Astrocyte (in vitro differentiated cells and primary cell): ENCODE measurements around the gene MRPL19. TPM values are rescaled to one million over a fixed set of nuclear protein-coding genes. Genes with fewer than 3 reads are reported as not detected.

ENCODE experiments used
- DNase-seq: peaks from one replicate; pipeline ENCODE4 v3.0.0-alpha.2; 2010; ENCODE audit warnings: low read depth
- FAIRE-seq: peaks from 2 replicates; lab custom pipeline; 2011; peaks lifted over from hg19 to GRCh38; lab: Jason Lieb, UNC
- H2AFZ ChIP-seq: 2 replicates; pipeline ENCODE4 v1.6.0; 2012; ENCODE audit warnings: low read depth, low read length, inconsistent platforms
- H3K27ac ChIP-seq: 2 replicates; pipeline ENCODE4 v1.5.1; 2011; ENCODE audit warnings: low read depth, low read length, inconsistent platforms
- H3K27me3 ChIP-seq: 2 replicates; pipeline ENCODE4 v1.6.0; 2011; ENCODE audit warnings: low read length, inconsistent platforms; ENCODE audit not compliant: insufficient read depth
- H3K36me3 ChIP-seq: 2 replicates; pipeline ENCODE4 v1.5.1; 2011; ENCODE audit warnings: low read length, inconsistent platforms; ENCODE audit not compliant: insufficient read depth
- H3K4me1 ChIP-seq: 2 replicates; pipeline ENCODE4 v1.5.1; 2011; ENCODE audit warnings: low read length, inconsistent platforms; ENCODE audit not compliant: insufficient read depth
- H3K4me2 ChIP-seq: 2 replicates; pipeline ENCODE4 v1.6.0; 2012; ENCODE audit warnings: low read length, inconsistent platforms
- H3K4me3 ChIP-seq: 2 replicates; pipeline ENCODE4 v1.5.1; 2011; ENCODE audit warnings: low read depth, mild to moderate bottlenecking, low read length, inconsistent platforms; ENCODE audit not compliant: insufficient read depth
- H3K79me2 ChIP-seq: 2 replicates; pipeline ENCODE4 v1.6.0; 2012; ENCODE audit warnings: mild to moderate bottlenecking, low read length, inconsistent platforms; ENCODE audit not compliant: insufficient read depth
- H3K9ac ChIP-seq: 2 replicates; pipeline ENCODE4 v1.6.0; 2012; ENCODE audit warnings: mild to moderate bottlenecking, low read length, inconsistent platforms
- H3K9me3 ChIP-seq: 2 replicates; pipeline ENCODE4 v1.5.1; 2012; ENCODE audit warnings: low read depth, mild to moderate bottlenecking, low read length, inconsistent platforms; ENCODE audit not compliant: insufficient read depth
- H4K20me1 ChIP-seq: 2 replicates; pipeline ENCODE4 v1.6.0; 2012; ENCODE audit warnings: low read length, inconsistent platforms; ENCODE audit not compliant: insufficient read depth
- H3K27ac Mint-ChIP-seq: one replicate; pipeline ENCODE4 v1.8.0; 2021; ENCODE audit warnings: mild to moderate bottlenecking, mixed read lengths; ENCODE audit not compliant: unreplicated experiment
- H3K27me3 Mint-ChIP-seq: one replicate; pipeline ENCODE4 v1.8.0; 2021; ENCODE audit warnings: low read depth, mixed read lengths; ENCODE audit not compliant: unreplicated experiment
- H3K36me3 Mint-ChIP-seq: one replicate; pipeline ENCODE4 v1.8.0; 2021; ENCODE audit warnings: low read depth, mixed read lengths; ENCODE audit not compliant: unreplicated experiment
- H3K4me1 Mint-ChIP-seq: one replicate; pipeline ENCODE4 v1.8.0; 2021; ENCODE audit warnings: low read depth, mixed read lengths; ENCODE audit not compliant: unreplicated experiment
- H3K4me3 Mint-ChIP-seq: one replicate; pipeline ENCODE4 v1.8.0; 2021; ENCODE audit warnings: mild to moderate bottlenecking, moderate library complexity, mixed read lengths; ENCODE audit not compliant: unreplicated experiment
- H3K9me3 Mint-ChIP-seq: one replicate; pipeline ENCODE4 v1.8.0; 2021; ENCODE audit warnings: mild to moderate bottlenecking, mixed read lengths; ENCODE audit not compliant: unreplicated experiment
- CTCF ChIP-seq: IDR thresholded peaks from 2 replicates; pipeline ENCODE4 v1.5.1; 2011; ENCODE audit warnings: low read depth, mild to moderate bottlenecking, inconsistent platforms, low read length, moderate library complexity; ENCODE audit not compliant: insufficient read depth
- EZH2 ChIP-seq: IDR thresholded peaks from 2 replicates; pipeline ENCODE4 v1.6.1; 2012; ENCODE audit warnings: mild to moderate bottlenecking, low read length, inconsistent platforms; ENCODE audit not compliant: insufficient read depth
- total RNA-seq: library from RNA; stranded (reverse); gene quantifications from 2 replicates; pipeline ENCODE4 v1.2.1, GENCODE V29; 2021

MRPL19 gene
- total RNA-seq, 1 donor from 2014 or later: 58.8 TPM

- H3K9ac ChIP-seq: peak overlapping the region; percentile 9
- peak overlapping the region; percentile 73 for H3K4me2 ChIP-seq
Observed at GRCh38 chr2:75604484-75604883, 42.1 kb upstream of the MRPL19 start.

GRCh38 chr2:75605770-75606529 is 40.6 kb upstream of the MRPL19 start:
- H3K4me1 ChIP-seq: peaks cover 61% of the 10 kb centered on the region
- H3K4me3 ChIP-seq: peak overlapping the region; percentile 42
- peak overlapping the region; percentile 85 for H3K9ac ChIP-seq
- Mint-ChIP-seq H3K27me3 (peaks cover 3% of the 10 kb centered on the region), H3K9me3 (no peaks in the 10 kb centered on the region), H3K4me3 (peak overlapping the region; percentile 21), H3K27ac (peak overlapping the region; percentile 43), H3K4me1 (peaks cover 52% of the 10 kb centered on the region), H3K36me3 (peaks cover 2% of the 10 kb centered on the region)
- peak overlapping the region; percentile 98 for H3K27ac ChIP-seq
- H3K9me3 ChIP-seq: no peaks in the 10 kb centered on the region
- H3K36me3 ChIP-seq: no peaks in the 10 kb centered on the region
- TF ChIP-seq EZH2 (no peak), CTCF (peak; percentile 49)
- H3K27me3 ChIP-seq: no peaks in the 10 kb centered on the region
- FAIRE-seq (peak; percentile 99), DNase-seq (peak; percentile 99)
- H4K20me1 ChIP-seq: no peaks in the 10 kb centered on the region
- no peak overlapping the region for H2AFZ ChIP-seq
- peak overlapping the region; percentile 73 for H3K4me2 ChIP-seq
- no peaks in the 10 kb centered on the region for H3K79me2 ChIP-seq

More at GRCh38 chr2:75604484-75604883, 42.1 kb upstream of the MRPL19 start:
- H2AFZ ChIP-seq: no peak overlapping the region
- H3K36me3 Mint-ChIP-seq: peaks cover 2% of the 10 kb centered on the region
- no peaks in the 10 kb centered on the region for H3K36me3 ChIP-seq
- DNase-seq (peak; percentile 48), FAIRE-seq (peak; percentile 67)
- H3K27ac Mint-ChIP-seq: no peak overlapping the region
- peaks cover 57% of the 10 kb centered on the region for H3K4me1 Mint-ChIP-seq
- H4K20me1 ChIP-seq: no peaks in the 10 kb centered on the region
- no peak overlapping the region for H3K4me3 Mint-ChIP-seq
- no peaks in the 10 kb centered on the region for H3K79me2 ChIP-seq
- H3K4me1 ChIP-seq: peaks cover 69% of the 10 kb centered on the region
- H3K9me3 ChIP-seq: no peaks in the 10 kb centered on the region
- no peak overlapping the region for H3K4me3 ChIP-seq
- no peaks in the 10 kb centered on the region for H3K27me3 ChIP-seq
- peak overlapping the region; percentile 98 for H3K27ac ChIP-seq
- H3K9me3 Mint-ChIP-seq: no peaks in the 10 kb centered on the region
- no peak for TF ChIP-seq EZH2
- no peak for TF ChIP-seq CTCF
- H3K27me3 Mint-ChIP-seq: peaks cover 3% of the 10 kb centered on the region
